Thoracic aorta (tissue), 2 donors: Measurements from ENCODE around the gene UGT1A8. TPM values are rescaled to one million over a fixed set of nuclear protein-coding genes. Genes with fewer than 3 reads are reported as not detected.
"Not testable (repeated sequence)": the region's sequence is repeated elsewhere in the genome, so short reads cannot be mapped to it uniquely, and the experiment has no call there.

Experiments
- ATAC-seq: fragments of 150-250 bp; one replicate; pipeline ENCODE4 v1.8.0; 2017; ENCODE audit warnings: low read depth; ENCODE audit not compliant: insufficient number of reproducible peaks, low FRiP score
- DNase-seq: peaks from one replicate; pipeline ENCODE4 v3.0.0-alpha.2; 2020; ENCODE audit warnings: low spot score
- H3K27ac ChIP-seq, 2 donors: fragments of 200-600 bp; sonication (generic); 1 replicate in 1 of 2; 2 replicates in 1 of 2; pipeline ENCODE4 v1.5.1; 2016; ENCODE audit warnings: mild to moderate bottlenecking in 2 of 2, moderate library complexity in 2 of 2
- H3K27me3 ChIP-seq: fragments of 200-600 bp; sonication (generic); replicated peaks from 2 replicates; pipeline ENCODE4 v1.6.0; 2016; ENCODE audit warnings: mild to moderate bottlenecking; ENCODE audit not compliant: insufficient read depth
- H3K36me3 ChIP-seq: fragments of 200-600 bp; sonication (generic); one replicate; pipeline ENCODE4 v1.5.1; 2016
- H3K4me1 ChIP-seq, 2 donors: fragments of 200-600 bp; sonication (generic); 1 replicate in 1 of 2; 2 replicates in 1 of 2; pipeline versions ENCODE4 v1.5.1 to v1.6.0; 2016; ENCODE audit warnings: low read depth in 2 of 2, mild to moderate bottlenecking in 1 of 2; ENCODE audit not compliant: control insufficient read depth in 1 of 2
- H3K4me3 ChIP-seq: fragments of 200-600 bp; sonication (generic); 2 replicates; pipeline ENCODE4 v1.5.1; 2016; ENCODE audit warnings: mild to moderate bottlenecking
- H3K9me3 ChIP-seq: fragments of 200-600 bp; sonication (generic); 2 replicates; pipeline ENCODE4 v1.5.1; 2016
- CTCF ChIP-seq: fragments of 200-600 bp; sonication (generic); IDR thresholded peaks from one replicate; pipeline ENCODE4 v1.5.1; 2019; ENCODE audit warnings: antibody characterized with exemption
- total RNA-seq, 2 donors: library from RNA; depleted of rRNA; stranded (reverse); fragments of >200 nt; gene quantifications; one replicate each; pipeline versions ENCODE4 v1.1.0 to v1.2.3, GENCODE V29; 2016

UGT1A8 gene
- total RNA-seq, 2 donors from 2014 or later = not detected

GRCh38 chr2:233620204-233620603 is 2.8 kb downstream of the UGT1A8 start:
- no peak overlapping the region for H3K4me3 ChIP-seq
- no peak overlapping the region for H3K27ac ChIP-seq
- DNase-seq (no peak), ATAC-seq (no peak)
- no peaks in the 10 kb centered on the region for H3K27me3 ChIP-seq
- no peaks in the 10 kb centered on the region for H3K9me3 ChIP-seq
- no peaks in the 10 kb centered on the region for H3K4me1 ChIP-seq
- no peaks in the 10 kb centered on the region for H3K36me3 ChIP-seq
- no peak for TF ChIP-seq CTCF

DNA sequence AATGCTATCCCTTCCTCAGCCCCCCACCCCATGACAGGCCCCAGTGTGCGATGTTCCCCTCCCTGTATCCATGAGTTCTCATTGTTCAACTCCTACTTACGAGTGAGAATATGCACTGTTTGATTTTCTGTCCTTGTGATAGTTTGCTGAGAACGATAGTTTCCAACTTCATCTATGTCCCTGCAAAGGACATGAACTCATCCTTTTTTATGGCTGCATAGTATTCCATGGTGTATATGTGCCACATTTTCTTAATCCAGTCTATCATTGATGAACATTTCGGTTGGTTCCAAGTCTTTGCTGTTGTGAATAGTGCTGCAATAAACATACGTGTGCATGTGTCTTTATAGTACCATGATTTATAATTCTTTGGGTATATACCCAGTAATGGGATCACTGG is 4.4 kb downstream of the UGT1A8 start:
- H3K27me3 ChIP-seq, H3K36me3 ChIP-seq, H3K4me3 ChIP-seq, H3K4me1 ChIP-seq, H3K27ac ChIP-seq, H3K9me3 ChIP-seq, DNase-seq, ATAC-seq: not testable (repeated sequence)

GRCh38 chr2:233627331-233628025 is 10.0 kb downstream of the UGT1A8 start:
- ATAC-seq (no peak), DNase-seq (no peak)
- no peaks in the 10 kb centered on the region for H3K4me1 ChIP-seq
- H3K27me3 ChIP-seq = no peaks in the 10 kb centered on the region
- no peak for TF ChIP-seq CTCF
- no peaks in the 10 kb centered on the region for H3K9me3 ChIP-seq
- H3K27ac ChIP-seq = no peak overlapping the region
- H3K4me3 ChIP-seq = no peak overlapping the region
- H3K36me3 ChIP-seq = no peaks in the 10 kb centered on the region

- H3K4me3 ChIP-seq, H3K9me3 ChIP-seq, H3K4me1 ChIP-seq, H3K27ac ChIP-seq, DNase-seq, ATAC-seq, H3K36me3 ChIP-seq, H3K27me3 ChIP-seq: not testable (repeated sequence)
Measured at GRCh38 chr2:233636306-233636705, 18.9 kb downstream of the UGT1A8 start, which contains the start of gene UGT1A10. Gene UGT1A10 (plus strand): TSS chr2:233636448. CDS start chr2:233636523, 75 bp downstream.

- Histone ChIP-seq H3K36me3 (no peaks in the 10 kb centered on the region), H3K27me3 (no peaks in the 10 kb centered on the region), H3K9me3 (no peaks in the 10 kb centered on the region), H3K27ac (no peak overlapping the region), H3K4me3 (no peak overlapping the region), H3K4me1 (no peaks in the 10 kb centered on the region)
- TF ChIP-seq CTCF = no peak
- DNase-seq = no peak
- no peak for ATAC-seq
Measured at GRCh38 chr2:233638836-233639235, 21.4 kb downstream of the UGT1A8 start.

GRCh38 chr2:233639860-233640259 is 22.4 kb downstream of the UGT1A8 start:
- H3K27ac ChIP-seq = no peak overlapping the region
- no peaks in the 10 kb centered on the region for H3K36me3 ChIP-seq
- no peak for ATAC-seq
- DNase-seq = no peak
- no peak for TF ChIP-seq CTCF
- H3K4me3 ChIP-seq = no peak overlapping the region
- no peaks in the 10 kb centered on the region for H3K4me1 ChIP-seq
- no peaks in the 10 kb centered on the region for H3K9me3 ChIP-seq
- no peaks in the 10 kb centered on the region for H3K27me3 ChIP-seq
